HG03108 (cell line): ENCODE measurements around the gene IL1RL2.

ENCODE experiments used
- ATAC-seq: cut with Tn5 transposase; IDR thresholded peaks from one replicate; pipeline ENCODE4 v1.9.1; 2021; ENCODE audit warnings: moderate library complexity; ENCODE audit not compliant: unreplicated experiment

IL1RL2 gene

DNA sequence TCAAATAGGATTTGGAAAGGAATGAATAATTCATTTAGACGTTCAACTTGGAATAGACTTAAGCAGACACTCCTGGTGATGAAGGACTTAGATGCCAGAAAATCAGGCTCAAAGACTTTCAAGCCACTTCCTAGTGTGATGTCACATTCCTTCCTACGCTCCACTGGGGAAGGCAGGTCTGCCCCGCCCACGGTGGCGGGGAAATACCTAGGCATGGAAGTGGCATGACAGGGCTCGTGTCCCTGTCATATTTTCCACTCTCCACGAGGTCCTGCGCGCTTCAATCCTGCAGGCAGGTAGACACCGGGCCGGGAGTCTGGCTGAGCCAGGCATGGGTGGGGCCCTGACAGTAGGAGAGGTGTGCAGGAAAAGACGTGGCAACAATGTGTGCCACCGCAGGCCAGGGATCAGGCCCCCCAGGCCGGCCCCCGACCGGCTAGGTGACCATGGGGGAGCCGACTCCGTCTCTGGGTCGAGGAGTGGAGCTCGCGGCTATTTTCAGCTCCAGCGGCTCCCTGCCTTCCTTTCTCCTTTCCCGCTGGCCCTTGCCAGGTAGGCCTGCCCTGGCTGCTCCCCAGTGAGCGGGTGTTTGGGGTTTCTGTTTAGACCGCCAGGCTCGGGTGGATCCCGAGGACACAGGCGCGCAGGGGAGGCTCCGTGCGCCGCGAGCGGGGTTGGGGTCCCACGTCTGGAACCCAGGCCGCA lies at the start of gene IL1RL2:
TSS of gene IL1RL2 (plus strand) at position 233 of the 705 bp plus-strand sequence. CDS start 845 bp downstream, outside the sequence.
- no peak for ATAC-seq

DNA sequence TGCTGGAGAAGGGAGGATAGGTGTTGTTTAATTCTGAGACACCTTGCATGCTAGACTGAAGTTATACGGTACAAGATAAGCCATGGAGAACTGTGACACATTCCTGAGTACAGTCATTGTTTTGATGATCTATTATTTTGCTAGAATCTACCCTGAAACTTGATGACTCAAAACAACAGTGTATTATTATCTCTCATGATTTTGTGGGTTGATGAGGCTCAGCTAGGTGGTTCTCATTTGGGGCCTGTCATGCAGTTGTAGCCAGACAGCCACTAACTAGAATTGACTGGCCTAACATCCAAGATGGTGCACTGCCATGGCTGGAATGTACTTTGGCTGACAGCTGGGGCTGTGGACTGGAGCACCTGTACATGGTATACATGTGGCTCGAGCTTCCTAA lies 49.7 kb upstream of the IL1RL2 start:
- no peak for ATAC-seq

GRCh38 chr2:102138331-102138730 lies 48.5 kb upstream of the IL1RL2 start:
- ATAC-seq = no peak

DNA sequence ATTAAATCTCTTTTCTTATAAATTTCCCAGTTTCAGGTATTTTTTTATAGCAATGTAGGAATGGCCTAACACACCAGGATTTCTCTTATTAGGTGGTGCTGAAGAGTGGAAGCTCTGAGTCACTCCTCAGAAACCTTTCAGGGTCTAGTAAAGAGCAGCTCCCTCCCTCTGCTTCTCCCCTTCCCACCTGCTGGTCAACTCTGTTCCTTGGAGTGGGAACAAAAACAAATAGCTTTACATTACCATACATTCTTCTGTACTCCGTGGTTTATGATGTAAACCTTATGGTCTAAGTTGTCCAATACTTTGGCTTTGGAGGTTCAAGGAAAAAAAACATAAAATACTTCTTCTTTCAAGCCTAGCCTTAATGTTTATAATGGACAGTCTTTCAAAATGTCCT lies 47.0 kb upstream of the IL1RL2 start:
- ATAC-seq = no peak

DNA sequence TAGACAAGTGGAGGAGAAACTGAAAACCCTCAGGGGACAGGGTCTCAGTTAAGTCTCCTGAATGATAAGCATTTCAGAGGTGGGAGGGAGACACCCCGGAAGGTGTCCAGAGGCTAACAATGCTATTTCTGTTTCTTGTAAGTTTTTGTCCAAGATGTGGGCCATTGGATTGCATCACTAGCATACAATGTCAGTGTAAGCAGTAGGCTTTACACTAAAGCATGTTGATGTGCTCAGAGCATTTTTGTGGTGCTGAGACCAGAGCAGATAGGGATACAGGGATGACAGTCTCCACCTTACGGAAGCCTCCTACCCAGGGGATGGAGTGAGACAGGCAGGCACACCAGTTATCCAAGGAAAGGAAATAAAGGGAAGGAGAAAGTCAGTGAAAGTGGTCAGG lies 46.4 kb upstream of the IL1RL2 start:
- no peak for ATAC-seq

- ATAC-seq = no peak
Observed at GRCh38 chr2:102141011-102141943, 45.5 kb upstream of the IL1RL2 start.

GRCh38 chr2:102141970-102142828 lies 44.6 kb upstream of the IL1RL2 start, which contains the start of gene IL1R1:
IL1R1 (plus strand) TSS chr2:102142746; CDS start chr2:102157725, 14,979 bp downstream.
- ATAC-seq = no peak

GRCh38 chr2:102142829-102143449 lies 43.9 kb upstream of the IL1RL2 start:
- ATAC-seq = no peak

GRCh38 chr2:102143450-102143985 lies 43.3 kb upstream of the IL1RL2 start:
- no peak for ATAC-seq

GRCh38 chr2:102144128-102144527 lies 42.7 kb upstream of the IL1RL2 start:
- ATAC-seq = no peak

GRCh38 chr2:102145107-102145506 lies 41.7 kb upstream of the IL1RL2 start:
- ATAC-seq = no peak

- no peak for ATAC-seq
Observed at GRCh38 chr2:102145934-102146333, 40.9 kb upstream of the IL1RL2 start.

GRCh38 chr2:102147935-102148334 lies 38.9 kb upstream of the IL1RL2 start:
- no peak for ATAC-seq

- no peak for ATAC-seq
Observed at GRCh38 chr2:102149243-102149642, 37.6 kb upstream of the IL1RL2 start.

- ATAC-seq = no peak
Observed at GRCh38 chr2:102149644-102150455, 37.0 kb upstream of the IL1RL2 start.

- ATAC-seq = no peak
Observed at GRCh38 chr2:102154364-102154763, 32.5 kb upstream of the IL1RL2 start.

DNA sequence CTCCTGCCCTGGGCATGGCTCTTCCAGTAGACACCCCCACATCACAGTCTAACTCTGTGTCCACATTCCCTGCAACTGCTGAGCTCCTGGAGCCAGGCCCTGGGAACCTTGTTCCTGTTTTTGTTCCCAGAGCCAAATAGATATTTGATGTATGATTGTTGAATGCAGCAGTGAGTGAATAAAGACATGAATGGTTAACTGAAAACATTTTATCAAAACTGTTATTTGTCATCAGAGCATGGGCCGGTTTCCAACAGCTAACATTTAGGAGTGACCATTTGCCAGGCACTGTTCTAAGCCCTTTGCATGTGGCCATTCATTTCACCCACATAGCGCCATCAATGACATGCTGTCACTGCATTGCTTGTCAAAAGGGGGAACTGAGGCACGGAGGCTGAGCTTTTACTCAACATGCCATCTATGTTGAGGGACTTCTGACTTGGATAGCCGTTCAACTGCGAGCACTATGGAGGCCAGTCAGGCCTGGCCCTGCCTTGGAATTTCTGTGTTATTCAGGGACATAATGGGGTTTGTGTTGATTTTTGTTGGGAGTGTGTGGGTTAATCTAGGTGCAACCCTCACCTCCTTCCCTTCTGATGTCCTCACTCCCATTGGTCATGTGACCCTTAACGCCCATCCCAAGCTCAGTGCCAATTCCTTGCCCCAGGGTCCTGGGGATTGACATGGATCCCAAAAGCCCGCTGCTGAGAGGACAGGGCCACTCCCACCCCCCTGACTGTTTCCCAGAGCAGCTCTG lies 31.7 kb upstream of the IL1RL2 start:
- ATAC-seq = no peak

DNA sequence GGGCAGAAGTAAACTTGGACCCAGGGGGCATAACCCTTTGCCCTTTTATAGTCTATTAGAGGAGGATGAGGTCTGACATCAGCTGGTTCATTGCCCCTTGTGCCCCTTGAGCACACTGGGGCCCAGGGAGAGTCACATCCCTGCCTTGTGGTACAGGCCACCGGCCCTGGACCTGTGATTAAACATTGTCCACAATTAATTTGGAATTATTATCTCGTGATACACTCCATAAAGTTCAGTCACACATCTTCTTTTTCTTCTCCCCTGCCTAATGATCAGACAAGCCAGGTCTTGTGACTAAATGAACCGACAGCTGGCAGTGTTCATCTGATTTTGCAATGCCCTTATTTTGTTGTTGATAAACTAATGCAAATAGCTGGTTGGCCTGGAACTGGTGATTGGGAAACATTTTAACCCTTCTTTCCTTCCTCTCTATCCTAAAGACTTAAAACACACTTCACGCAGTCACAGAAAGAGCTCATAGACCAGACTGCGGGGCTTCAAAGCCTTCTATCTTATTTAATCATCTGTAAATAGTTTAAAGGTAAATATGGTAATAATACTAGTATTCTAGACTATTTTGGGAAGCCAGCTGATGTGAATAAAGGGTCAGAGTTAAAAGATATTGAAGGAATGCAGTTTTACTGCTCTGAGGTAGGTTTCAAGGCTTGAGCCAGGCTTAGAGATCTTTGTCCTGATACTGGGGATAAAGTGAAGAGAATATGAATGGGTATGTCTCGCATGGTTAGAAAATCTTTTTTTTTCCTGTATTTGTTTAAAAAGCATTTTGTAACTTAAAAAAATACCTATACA lies 30.9 kb upstream of the IL1RL2 start:
- ATAC-seq = no peak
